H1 (cell line): ENCODE measurements around the gene C1QL2. TPM values are rescaled to one million over a fixed set of nuclear protein-coding genes. Genes with fewer than 3 reads are reported as not detected.
A peak's percentile ranks its signal among the peaks of the same experiment; 100 is the strongest.

Source experiments
- CTCF ChIA-PET: fragments of 300-600 bp; sonication (Branson Sonifier 250); formaldehyde crosslinking; loops from one replicate; lab custom pipeline; 2021; ENCODE audit not compliant: partially characterized antibody; lab: Charles Lee
- POLR2A ChIA-PET: fragments of 300-600 bp; sonication (Branson Sonifier 250); formaldehyde crosslinking; loops from one replicate; lab custom pipeline; 2021; ENCODE audit warnings: inconsistent platforms; ENCODE audit not compliant: partially characterized antibody; lab: Charles Lee
- DNase-seq, 2 experiments: peaks; one replicate each; pipeline versions ENCODE4 v3.0.0 to v3.0.0-alpha.2; 2010 to 2022; ENCODE audit warnings: low spot score in 2 of 2, low read depth in 1 of 2, mixed read lengths in 1 of 2
- FAIRE-seq: peaks from 2 replicates; lab custom pipeline; 2011; peaks lifted over from hg19 to GRCh38; lab: Jason Lieb, UNC
- H2AFZ ChIP-seq: 2 replicates; pipeline ENCODE4 v1.8.1; 2012; ENCODE audit warnings: low read length, inconsistent platforms
- H2AK5ac ChIP-seq: 2 replicates; pipeline ENCODE4 v1.6.1; 2013; ENCODE audit warnings: low read depth, low read length
- H2BK120ac ChIP-seq: replicated peaks from 2 replicates; pipeline ENCODE3; 2013; ENCODE audit warnings: low read depth, low read length, inconsistent platforms
- H2BK12ac ChIP-seq: 2 replicates; pipeline ENCODE4 v1.6.1; 2013; ENCODE audit warnings: low read depth, low read length
- H2BK15ac ChIP-seq: 2 replicates; pipeline ENCODE4 v1.6.1; 2013; ENCODE audit warnings: low read length
- H2BK20ac ChIP-seq: 2 replicates; pipeline ENCODE4 v1.6.1; 2013; ENCODE audit warnings: low read length
- H2BK5ac ChIP-seq: 2 replicates; pipeline ENCODE4 v1.6.1; 2013; ENCODE audit warnings: low read depth, low read length
- H3K14ac ChIP-seq: 2 replicates; pipeline ENCODE4 v1.6.1; 2013; ENCODE audit warnings: inconsistent platforms; ENCODE audit not compliant: insufficient read length
- H3K18ac ChIP-seq: 2 replicates; pipeline ENCODE4 v1.6.1; 2013; ENCODE audit warnings: low read length; ENCODE audit errors: extremely low read depth
- H3K23ac ChIP-seq: 2 replicates; pipeline ENCODE4 v1.6.1; 2013; ENCODE audit warnings: inconsistent platforms; ENCODE audit not compliant: insufficient read length
- H3K23me2 ChIP-seq: 2 replicates; pipeline ENCODE4 v1.6.1; 2013; ENCODE audit warnings: low read depth, low read length
- H3K27ac ChIP-seq: 2 replicates; pipeline ENCODE4 v1.6.1; 2011; ENCODE audit warnings: low read depth, low read length, inconsistent platforms
- H3K27me3 ChIP-seq, 4 experiments: replicated peaks in 1 of 4; 1 replicate in 1 of 4; 2 replicates in 3 of 4; pipeline versions ENCODE4 v1.6.1 to v1.8.1; 2011 to 2013; ENCODE audit warnings: low read length in 3 of 4, mild to moderate bottlenecking in 3 of 4, inconsistent platforms in 2 of 4, mixed read lengths in 2 of 4, moderate library complexity in 1 of 4; ENCODE audit not compliant: control insufficient read depth in 3 of 4, insufficient read depth in 3 of 4; ENCODE audit errors: extremely low read depth in 1 of 4
- H3K36me3 ChIP-seq, 4 experiments: 2 replicates each; pipeline versions ENCODE4 v1.6.1 to v1.8.1; 2011 to 2013; ENCODE audit warnings: mild to moderate bottlenecking in 4 of 4, low read length in 3 of 4, moderate library complexity in 2 of 4, control low read depth in 1 of 4, inconsistent platforms in 1 of 4; ENCODE audit not compliant: insufficient read depth in 4 of 4, control insufficient read depth in 2 of 4
- H3K4ac ChIP-seq: replicated peaks from 2 replicates; pipeline ENCODE3; 2013; ENCODE audit warnings: low read length, low read depth, mixed read lengths, inconsistent platforms; ENCODE audit not compliant: insufficient read length
- H3K4me1 ChIP-seq, 4 experiments: replicated peaks in 1 of 4; 1 replicate in 1 of 4; 2 replicates in 3 of 4; pipeline versions ENCODE4 v1.6.1 to v1.8.1; 2011 to 2013; ENCODE audit warnings: low read length in 3 of 4, inconsistent platforms in 2 of 4, mixed read lengths in 1 of 4; ENCODE audit not compliant: insufficient read depth in 4 of 4, control insufficient read depth in 3 of 4
- H3K4me2 ChIP-seq, 2 experiments: 2 replicates each; pipeline versions ENCODE4 v1.6.1 to v1.8.1; 2011 to 2013; ENCODE audit warnings: low read depth in 2 of 2, low read length in 2 of 2, control low read depth in 1 of 2, inconsistent platforms in 1 of 2, mild to moderate bottlenecking in 1 of 2; ENCODE audit not compliant: insufficient read depth in 1 of 2
- H3K4me3 ChIP-seq, 4 experiments: fragments of 200-600, 300-600 bp in 1 of 4; sonication (generic), shearing (Covaris generic), sonication (Bioruptor Twin) in 1 of 4; 2 replicates each; pipeline versions ENCODE4 v1.5.1 to v1.8.1; 2011 to 2016; ENCODE audit warnings: low read length in 4 of 4, low read depth in 3 of 4, control low read depth in 2 of 4, inconsistent platforms in 2 of 4, mild to moderate bottlenecking in 2 of 4, mixed read lengths in 1 of 4, moderate library complexity in 1 of 4; ENCODE audit not compliant: insufficient read depth in 2 of 4; ENCODE audit errors: extremely low read depth in 1 of 4
- H3K56ac ChIP-seq: replicated peaks from 2 replicates; pipeline ENCODE3; 2013; ENCODE audit warnings: low read depth, mild to moderate bottlenecking, mixed read lengths, low read length, inconsistent platforms; ENCODE audit not compliant: insufficient read length
- H3K79me1 ChIP-seq: 2 replicates; pipeline ENCODE4 v1.6.1; 2013; ENCODE audit warnings: low read depth, low read length, control low read depth
- H3K79me2 ChIP-seq, 2 experiments: 2 replicates each; pipeline versions ENCODE4 v1.6.1 to v1.8.1; 2012 to 2013; ENCODE audit warnings: low read length in 2 of 2, mild to moderate bottlenecking in 2 of 2, inconsistent platforms in 1 of 2; ENCODE audit not compliant: insufficient read depth in 2 of 2, control insufficient read depth in 1 of 2
- H3K9ac ChIP-seq, 4 experiments: replicated peaks in 1 of 4; 1 replicate in 1 of 4; 2 replicates in 3 of 4; pipeline versions ENCODE4 v1.6.1 to v1.8.1; 2011 to 2013; ENCODE audit warnings: low read depth in 3 of 4, low read length in 3 of 4, control low read depth in 2 of 4, mild to moderate bottlenecking in 2 of 4, moderate library complexity in 2 of 4, inconsistent platforms in 1 of 4; ENCODE audit errors: extremely low read depth in 1 of 4
- H3K9me3 ChIP-seq, 2 experiments: 2 replicates each; pipeline versions ENCODE4 v1.6.1 to v1.8.1; 2012 to 2013; ENCODE audit warnings: mild to moderate bottlenecking in 2 of 2, moderate library complexity in 2 of 2, control low read depth in 1 of 2, inconsistent platforms in 1 of 2, low read depth in 1 of 2, low read length in 1 of 2, mixed read lengths in 1 of 2; ENCODE audit not compliant: insufficient read depth in 2 of 2
- H4K20me1 ChIP-seq, 2 experiments: replicated peaks in 1 of 2; 2 replicates each; pipeline versions ENCODE3 to v1.8.1; 2011 to 2013; ENCODE audit warnings: inconsistent platforms in 2 of 2, low read length in 2 of 2, mild to moderate bottlenecking in 1 of 2; ENCODE audit not compliant: insufficient read depth in 2 of 2, control insufficient read depth in 1 of 2
- H4K5ac ChIP-seq: 2 replicates; pipeline ENCODE4 v1.6.1; 2013; ENCODE audit warnings: low read length, low read depth, mixed read lengths, inconsistent platforms; ENCODE audit not compliant: insufficient read length
- H4K8ac ChIP-seq: 2 replicates; pipeline ENCODE4 v1.8.0; 2013; ENCODE audit warnings: mild to moderate bottlenecking, moderate library complexity, low read length, inconsistent platforms; ENCODE audit not compliant: insufficient read depth; ENCODE audit errors: extremely low read depth
- H4K91ac ChIP-seq: replicated peaks from 2 replicates; pipeline ENCODE3; 2013; ENCODE audit warnings: low read length, mixed read lengths, inconsistent platforms; ENCODE audit not compliant: insufficient read length
- BCL11A ChIP-seq, 2 experiments: IDR thresholded peaks; one replicate each; pipeline ENCODE4 v1.6.1; 2011; ENCODE audit warnings: low read depth in 2 of 2, low read length in 2 of 2, mild to moderate bottlenecking in 2 of 2
- GTF2F1 ChIP-seq: IDR thresholded peaks from 2 replicates; pipeline ENCODE4 v1.6.1; 2012; ENCODE audit warnings: low read depth, low read length, improper control_type of control experiment, borderline replicate concordance
- JUN ChIP-seq: IDR thresholded peaks from 2 replicates; pipeline ENCODE4 v1.6.1; 2011; ENCODE audit warnings: low read depth, mild to moderate bottlenecking, improper control_type of control experiment, low read length
- RAD21 ChIP-seq, 2 experiments: IDR thresholded peaks in 1 of 2; conservative IDR thresholded peaks in 1 of 2; 2 replicates each; pipeline ENCODE4 v1.6.1; 2011; ENCODE audit warnings: low read depth in 2 of 2, low read length in 2 of 2, improper control_type of control experiment in 1 of 2, inconsistent platforms in 1 of 2, mild to moderate bottlenecking in 1 of 2, moderate library complexity in 1 of 2
- WGBS, 2 experiments: shearing (Covaris generic) in 1 of 2; methylation state at CpG; one replicate each; pipeline versions ENCODE4 v1.1.6 to v1.1.7; 2013 to 2015; ENCODE audit warnings: low lambda C conversion rate in 2 of 2, mixed read lengths in 2 of 2, inconsistent platforms in 1 of 2, low coverage in 1 of 2, missing lambda C conversion rate in 1 of 2; ENCODE audit not compliant: insufficient replicate concordance in 2 of 2, insufficient coverage in 1 of 2, insufficient read length in 1 of 2; ENCODE audit errors: extremely low coverage in 1 of 2, missing lambda C conversion rate in 1 of 2; 5-methylcytosine and 5-hydroxymethylcytosine counted together
- polyA plus RNA-seq, 7 experiments: library from polyadenylated mRNA; depleted of rRNA in 3 of 7; stranded (reverse) in 5 of 7; unstranded in 2 of 7; fragments of >200 nt in 5 of 7; fragments of 200-250 nt in 2 of 7; gene quantifications; 1 replicate in 5 of 7; 2 replicates in 1 of 7; 4 replicates in 1 of 7; pipeline versions ENCODE4 v1.2.1 to v1.2.3, GENCODE V29; 2011 to 2013; ENCODE audit warnings: missing spikeins in 2 of 7, mixed read lengths in 2 of 7
- total RNA-seq: library from RNA; stranded (reverse); fragmentation: NEBNext Ultra II Directional; extraction: Animal tissue kit (Norgen Biotek cat#: 25700); gene quantifications from 2 replicates; pipeline ENCODE4 v1.2.1, GENCODE V29; 2021
- TF ChIP-seq, protein P1 (sequence below), 3 experiments: IDR thresholded peaks; 1 replicate in 2 of 3; 2 replicates in 1 of 3; pipeline versions ENCODE4 v1.5.1 to v1.6.1; 2011; ENCODE audit warnings: low read length in 3 of 3, mild to moderate bottlenecking in 3 of 3, inconsistent platforms in 2 of 3, low read depth in 1 of 3, moderate library complexity in 1 of 3; ENCODE audit not compliant: insufficient read depth in 1 of 3; ENCODE audit errors: control extremely low read depth in 1 of 3
- TF ChIP-seq, protein P2 (sequence below): IDR thresholded peaks from 2 replicates; pipeline ENCODE4 v1.6.1; 2012; ENCODE audit warnings: inconsistent platforms
- TF ChIP-seq, protein P3 (sequence below): IDR thresholded peaks from 2 replicates; pipeline ENCODE4 v1.6.1; 2012; ENCODE audit warnings: inconsistent platforms

C1QL2 gene
- total and polyA plus RNA-seq, 2 of the 8 experiments (the other 6 are each of a cell fraction or from before 2014, with no cell fraction given) = 0.80 to 0.88 TPM

DNA sequence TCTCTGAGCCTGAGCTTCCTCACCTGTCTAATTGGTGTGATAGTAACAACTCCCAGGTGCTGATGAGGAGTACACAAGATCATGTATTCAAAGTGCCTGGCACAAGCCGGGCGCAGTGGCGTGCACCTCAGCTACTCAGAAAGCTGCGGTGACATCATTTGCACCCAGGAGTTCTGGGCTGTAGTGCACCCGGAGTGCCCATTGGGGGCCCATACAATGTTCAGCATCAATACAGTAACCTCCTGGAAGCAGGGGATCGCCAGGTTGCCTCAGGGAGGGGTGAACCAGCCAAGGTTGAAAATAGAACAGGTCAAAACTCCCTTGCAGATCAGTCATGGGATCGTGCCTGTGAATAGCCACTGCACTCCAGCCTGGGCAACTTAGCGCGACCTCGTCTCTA is 11.2 kb upstream of the C1QL2 start:
- H3K27ac ChIP-seq = no peak overlapping the region
- ChIA-PET CTCF (interaction anchor here (0.6 to 2.8 kb wide), 22 partner anchors 9 to 287 kb away, joined by 3 to 10 read pairs (median 4); no protein-coding TSS in a partner anchor), POLR2A (no interaction called here)
- no peak overlapping the region for H3K4me2 ChIP-seq
- no peak overlapping the region for H2AK5ac ChIP-seq
- H4K5ac ChIP-seq = no peak overlapping the region
- H4K91ac ChIP-seq = no peak overlapping the region
- no peak overlapping the region for H3K4ac ChIP-seq
- no peak overlapping the region for H2BK20ac ChIP-seq
- no peaks in the 10 kb centered on the region for H3K79me1 ChIP-seq
- no peak overlapping the region for H3K9ac ChIP-seq
- no peak for DNase-seq
- H3K27me3 ChIP-seq = no peaks in the 10 kb centered on the region; a peak in 1 of 7 replicates
- WGBS, 2 experiments = 78% methylated on average over 10 of the region's 10 CpGs; no CpG with 5 or more reads in 1 of the 2 experiments
- H3K23ac ChIP-seq = no peak overlapping the region
- no peak overlapping the region for H2AFZ ChIP-seq
- H3K36me3 ChIP-seq = no peaks in the 10 kb centered on the region
- H3K9me3 ChIP-seq = no peaks in the 10 kb centered on the region
- H2BK120ac ChIP-seq = no peak overlapping the region
- no peak overlapping the region for H3K18ac ChIP-seq
- H4K20me1 ChIP-seq = peaks cover 0 to 3% of the 10 kb centered on the region in 2 experiments
- H2BK15ac ChIP-seq = no peak overlapping the region
- H3K4me1 ChIP-seq = no peaks in the 10 kb centered on the region
- no peaks in the 10 kb centered on the region for H3K23me2 ChIP-seq
- TF ChIP-seq, protein P1, sequence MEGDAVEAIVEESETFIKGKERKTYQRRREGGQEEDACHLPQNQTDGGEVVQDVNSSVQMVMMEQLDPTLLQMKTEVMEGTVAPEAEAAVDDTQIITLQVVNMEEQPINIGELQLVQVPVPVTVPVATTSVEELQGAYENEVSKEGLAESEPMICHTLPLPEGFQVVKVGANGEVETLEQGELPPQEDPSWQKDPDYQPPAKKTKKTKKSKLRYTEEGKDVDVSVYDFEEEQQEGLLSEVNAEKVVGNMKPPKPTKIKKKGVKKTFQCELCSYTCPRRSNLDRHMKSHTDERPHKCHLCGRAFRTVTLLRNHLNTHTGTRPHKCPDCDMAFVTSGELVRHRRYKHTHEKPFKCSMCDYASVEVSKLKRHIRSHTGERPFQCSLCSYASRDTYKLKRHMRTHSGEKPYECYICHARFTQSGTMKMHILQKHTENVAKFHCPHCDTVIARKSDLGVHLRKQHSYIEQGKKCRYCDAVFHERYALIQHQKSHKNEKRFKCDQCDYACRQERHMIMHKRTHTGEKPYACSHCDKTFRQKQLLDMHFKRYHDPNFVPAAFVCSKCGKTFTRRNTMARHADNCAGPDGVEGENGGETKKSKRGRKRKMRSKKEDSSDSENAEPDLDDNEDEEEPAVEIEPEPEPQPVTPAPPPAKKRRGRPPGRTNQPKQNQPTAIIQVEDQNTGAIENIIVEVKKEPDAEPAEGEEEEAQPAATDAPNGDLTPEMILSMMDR (IDR thresholded peaks at IDR 0.05; ENCODE audit: control extremely low read depth in 1 of 3, insufficient read depth in 1 of 3, low read depth in 1 of 3, low read length in 3 of 3) = peak; percentile 44 to 67 (median 49)
- TF ChIP-seq GTF2F1 (no peak), BCL11A (IDR thresholded peaks at IDR 0.05; ENCODE audit: low read depth in 2 of 2, low read length in 2 of 2) (no peak), RAD21 (IDR thresholded peaks at IDR 0.05 in 1 of 2, conservative IDR thresholded peaks at IDR 0.05 in 1 of 2; ENCODE audit: low read depth in 2 of 2, low read length in 2 of 2) (peak; percentile 2 to 43; a peak in 1 of 4 replicates), JUN (no peak)
- TF ChIP-seq, protein P2, sequence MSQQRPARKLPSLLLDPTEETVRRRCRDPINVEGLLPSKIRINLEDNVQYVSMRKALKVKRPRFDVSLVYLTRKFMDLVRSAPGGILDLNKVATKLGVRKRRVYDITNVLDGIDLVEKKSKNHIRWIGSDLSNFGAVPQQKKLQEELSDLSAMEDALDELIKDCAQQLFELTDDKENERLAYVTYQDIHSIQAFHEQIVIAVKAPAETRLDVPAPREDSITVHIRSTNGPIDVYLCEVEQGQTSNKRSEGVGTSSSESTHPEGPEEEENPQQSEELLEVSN = no peak
- TF ChIP-seq, protein P3, sequence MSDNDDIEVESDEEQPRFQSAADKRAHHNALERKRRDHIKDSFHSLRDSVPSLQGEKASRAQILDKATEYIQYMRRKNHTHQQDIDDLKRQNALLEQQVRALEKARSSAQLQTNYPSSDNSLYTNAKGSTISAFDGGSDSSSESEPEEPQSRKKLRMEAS = no peak
- no peak overlapping the region for H3K14ac ChIP-seq
- H3K56ac ChIP-seq = no peak overlapping the region
- no peak overlapping the region for H2BK12ac ChIP-seq
- no peaks in the 10 kb centered on the region for H3K79me2 ChIP-seq
- FAIRE-seq = no peak
- H4K8ac ChIP-seq = no peak overlapping the region
- no peak overlapping the region for H2BK5ac ChIP-seq
- H3K4me3 ChIP-seq = no peak overlapping the region
